RPMI8226 (cell line): Measurements from ENCODE around the gene SMPD3.

Experiments
- DNase-seq: peaks from one replicate; pipeline ENCODE4 v3.0.0-alpha.2; 2015

Gene SMPD3

DNA sequence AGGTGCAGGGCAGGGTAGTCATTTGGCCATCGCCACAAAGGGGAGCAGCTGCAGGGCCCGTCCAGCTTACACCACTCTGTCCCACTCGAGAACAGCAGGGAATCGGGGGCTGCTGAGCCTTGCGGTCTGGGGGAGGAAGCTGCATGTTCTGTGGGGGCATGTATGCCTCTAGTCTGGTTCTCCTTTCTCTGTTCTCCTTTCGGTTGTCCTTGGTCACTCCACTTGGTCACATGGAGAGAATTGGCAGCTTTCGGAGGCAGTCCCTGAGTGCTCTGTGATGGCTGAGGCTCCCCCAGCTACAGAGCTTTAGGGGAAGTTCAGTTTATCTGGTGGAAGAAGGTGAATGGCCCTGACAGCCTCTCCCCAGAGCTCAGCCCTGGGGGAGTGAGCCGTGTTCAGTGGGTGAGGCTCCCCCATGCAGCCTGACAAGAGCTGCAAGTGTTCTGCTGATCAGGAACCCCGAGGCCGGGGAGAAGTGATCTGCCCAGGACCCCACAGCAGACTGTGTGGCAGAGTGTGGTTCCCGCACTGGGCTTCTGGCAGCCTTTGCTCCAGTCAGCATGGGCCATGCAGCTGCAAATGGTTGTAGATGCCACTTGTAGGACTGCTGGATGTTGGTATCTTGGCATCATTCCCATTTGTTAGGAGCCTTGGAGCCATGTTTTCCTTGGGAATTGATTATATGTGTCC, 22.3 kb upstream of the SMPD3 start:
- DNase-seq: peak; percentile 93

DNA sequence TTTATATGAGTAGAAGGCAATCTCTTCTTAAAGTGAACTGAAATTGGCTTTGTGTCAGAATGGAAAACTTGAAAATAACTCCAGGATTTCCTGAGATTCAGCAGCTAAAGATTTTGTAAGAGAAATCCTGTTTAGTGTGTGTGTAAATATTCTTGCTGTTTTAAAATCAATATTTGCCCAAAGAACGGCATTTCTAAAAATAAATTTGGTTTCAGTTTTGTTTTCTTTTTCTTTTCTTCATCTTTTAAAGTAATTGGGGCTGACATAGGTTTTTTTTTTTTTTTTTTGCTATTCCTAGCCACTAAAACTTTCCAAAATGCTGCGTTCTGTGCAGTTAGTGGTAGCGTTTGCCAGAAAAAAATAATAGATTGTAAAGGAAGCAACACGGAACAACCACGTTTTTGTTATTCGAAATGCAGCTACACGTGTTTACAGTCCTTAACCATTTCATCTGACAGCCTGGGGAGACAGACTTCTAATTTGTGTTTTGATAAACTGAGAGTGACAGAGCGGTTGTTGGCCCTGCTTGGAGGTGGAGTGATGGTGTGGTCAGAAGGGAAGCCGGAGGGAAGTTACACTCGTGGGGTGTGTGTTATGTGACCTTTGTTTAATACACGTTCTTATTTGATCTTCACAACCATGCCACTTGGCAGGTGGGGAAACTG, 21.6 kb upstream of the SMPD3 start:
- DNase-seq: peak; percentile 69

DNA sequence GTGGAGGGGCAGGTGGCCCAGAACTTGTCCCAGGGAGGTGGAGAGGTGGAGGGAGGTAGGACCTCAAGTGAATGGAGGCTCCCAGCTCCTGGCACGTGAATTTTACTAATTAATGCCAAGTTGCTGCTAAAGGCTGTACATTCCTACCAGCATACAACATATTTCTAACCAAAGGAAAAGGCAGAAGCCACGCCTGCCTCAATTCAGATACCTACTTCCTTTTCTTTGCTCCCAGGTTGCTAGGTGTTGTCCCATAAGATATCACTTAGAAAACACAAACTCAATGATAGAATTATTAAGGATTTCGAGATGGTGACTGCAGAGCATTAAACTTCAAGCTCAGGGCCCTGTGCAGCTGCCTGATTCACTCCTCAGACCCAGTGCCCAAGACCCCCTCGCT, 20.5 kb upstream of the SMPD3 start:
- no peak for DNase-seq

DNA sequence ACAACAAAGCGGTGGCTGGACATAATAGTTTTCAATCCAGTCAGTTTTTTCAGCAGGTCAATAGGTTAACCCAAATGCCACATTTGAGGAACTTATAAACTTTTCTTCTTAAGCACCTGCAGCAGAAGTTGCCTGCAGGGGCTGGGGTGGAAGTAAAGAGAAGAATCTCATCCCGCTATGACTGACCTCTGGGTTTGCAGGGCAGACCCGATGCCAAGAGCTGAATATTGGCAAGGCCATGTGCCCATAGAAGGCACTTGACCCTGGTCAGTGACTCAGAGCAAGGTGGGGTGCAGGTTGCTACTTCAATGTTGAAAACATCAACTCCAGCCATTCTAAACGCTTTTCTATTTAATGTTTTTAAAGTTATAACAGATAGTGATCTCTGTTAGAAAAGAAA, 17.9 kb upstream of the SMPD3 start:
- DNase-seq: peak; percentile 69

DNA sequence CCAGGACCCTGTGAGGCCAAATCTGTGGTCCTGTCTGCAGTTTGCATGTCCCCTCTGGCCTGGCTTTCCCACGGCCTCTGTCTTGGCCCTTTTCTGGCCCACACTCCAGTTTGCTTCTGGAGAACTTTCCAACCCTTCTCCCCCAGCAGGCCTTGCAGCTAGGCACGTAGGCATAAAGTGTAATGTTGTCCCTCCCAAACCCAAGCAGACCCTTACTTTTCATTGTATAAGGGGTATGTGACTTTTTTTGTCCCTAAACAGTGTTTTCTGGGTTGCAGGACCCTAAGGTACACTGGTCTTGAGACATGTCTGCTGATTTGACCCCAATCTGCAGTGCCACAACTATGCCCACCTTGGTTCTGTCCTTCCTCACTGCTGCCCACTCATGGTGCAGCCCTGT, 15.6 kb upstream of the SMPD3 start:
- no peak for DNase-seq

DNA sequence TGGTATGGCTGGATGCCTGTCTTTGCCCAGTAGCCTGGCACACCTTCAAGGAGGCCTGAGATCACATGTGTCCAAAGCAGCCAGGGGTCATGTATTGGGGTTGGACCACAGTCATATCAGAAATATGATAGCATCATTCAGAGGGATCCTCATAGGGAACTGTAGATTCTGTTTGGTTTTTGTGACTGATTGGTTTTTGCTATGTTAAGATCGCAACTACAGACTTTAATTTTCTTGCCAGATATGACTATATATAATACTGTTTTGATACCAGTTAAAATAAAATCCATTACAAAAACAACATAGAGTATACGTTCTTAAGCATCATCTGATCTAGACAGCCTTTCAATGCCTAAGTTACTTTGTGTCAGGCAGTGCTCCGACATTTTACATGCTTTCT, 11.8 kb upstream of the SMPD3 start:
- no peak for DNase-seq

DNA sequence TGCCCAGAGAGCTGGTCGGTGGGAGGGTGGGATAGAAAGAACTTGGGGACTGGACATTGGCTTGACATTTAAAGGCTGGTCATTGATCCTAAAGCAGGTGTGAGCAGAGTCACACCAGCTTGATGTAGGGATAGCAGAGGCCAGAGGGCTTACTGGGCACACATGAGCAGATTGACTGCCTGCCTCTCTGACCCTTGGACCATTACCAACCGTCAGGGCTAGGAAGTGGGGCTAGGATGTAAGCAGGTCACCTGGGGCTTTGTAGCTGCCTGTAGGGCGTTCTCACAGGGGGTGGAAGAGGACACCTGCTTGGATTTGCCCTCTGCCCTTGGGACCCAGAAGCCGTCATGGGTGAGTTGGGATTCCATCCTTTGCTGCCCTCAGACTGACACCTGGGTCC, 11.1 kb upstream of the SMPD3 start:
- DNase-seq: no peak

DNA sequence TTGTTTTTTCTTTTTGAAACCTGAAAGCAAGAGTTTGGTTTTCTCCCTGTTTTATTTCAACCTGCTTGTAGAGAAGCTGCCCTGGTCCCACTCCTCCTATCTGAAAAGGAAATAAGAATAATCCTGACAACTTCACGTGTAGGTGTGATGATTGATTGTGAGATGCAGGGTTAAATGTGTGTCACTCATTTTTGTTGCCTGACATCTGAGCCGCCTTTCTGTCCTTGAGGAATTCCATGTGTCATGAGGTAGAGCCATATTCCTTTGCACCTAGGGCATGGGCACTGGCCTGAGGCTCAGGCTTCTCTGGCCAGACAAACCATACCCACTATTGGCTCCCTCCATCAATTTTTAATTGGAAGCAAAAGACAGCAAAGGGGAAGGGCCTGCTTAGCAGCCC, 10.2 kb upstream of the SMPD3 start:
- DNase-seq: no peak

DNA sequence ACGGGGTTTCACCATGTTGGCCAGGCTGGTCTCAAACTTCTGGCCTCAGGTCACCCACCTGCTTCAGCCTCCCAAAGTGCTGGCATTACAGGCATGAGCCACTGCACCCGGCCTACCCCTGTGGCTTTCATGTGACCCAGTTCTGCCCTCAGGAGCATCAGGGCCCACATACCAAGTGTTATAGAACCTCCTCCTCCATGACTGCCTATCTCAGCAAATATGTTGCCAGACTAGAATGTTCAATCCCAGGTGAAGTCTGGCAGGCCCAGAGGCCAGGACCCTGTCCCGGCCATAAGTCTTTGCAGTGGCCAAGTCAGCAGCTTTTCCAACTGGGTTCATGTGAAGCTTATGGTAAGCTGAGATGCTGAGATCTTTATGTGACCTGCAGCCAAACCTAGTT, 9.8 kb upstream of the SMPD3 start:
- peak; percentile 87 for DNase-seq

DNA sequence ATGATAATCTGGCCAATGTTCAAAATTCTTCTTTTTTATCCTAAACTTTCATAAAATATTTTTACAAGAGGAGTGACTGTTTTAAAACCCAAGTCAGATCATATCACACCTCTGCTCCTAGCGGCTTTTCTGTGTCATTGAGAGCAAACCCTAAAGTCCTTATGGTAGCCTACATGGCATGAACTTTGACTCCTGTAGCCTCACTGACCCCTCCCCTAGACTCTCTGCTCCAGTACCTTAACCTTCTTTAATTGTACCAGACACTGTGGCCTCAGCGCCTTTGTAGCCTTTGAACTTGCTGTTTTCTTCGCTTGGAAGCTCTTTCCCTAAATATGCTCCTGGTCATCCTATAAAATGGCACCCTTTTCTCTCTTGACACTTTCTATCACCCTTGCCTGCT, 7.3 kb upstream of the SMPD3 start:
- DNase-seq: no peak

DNA sequence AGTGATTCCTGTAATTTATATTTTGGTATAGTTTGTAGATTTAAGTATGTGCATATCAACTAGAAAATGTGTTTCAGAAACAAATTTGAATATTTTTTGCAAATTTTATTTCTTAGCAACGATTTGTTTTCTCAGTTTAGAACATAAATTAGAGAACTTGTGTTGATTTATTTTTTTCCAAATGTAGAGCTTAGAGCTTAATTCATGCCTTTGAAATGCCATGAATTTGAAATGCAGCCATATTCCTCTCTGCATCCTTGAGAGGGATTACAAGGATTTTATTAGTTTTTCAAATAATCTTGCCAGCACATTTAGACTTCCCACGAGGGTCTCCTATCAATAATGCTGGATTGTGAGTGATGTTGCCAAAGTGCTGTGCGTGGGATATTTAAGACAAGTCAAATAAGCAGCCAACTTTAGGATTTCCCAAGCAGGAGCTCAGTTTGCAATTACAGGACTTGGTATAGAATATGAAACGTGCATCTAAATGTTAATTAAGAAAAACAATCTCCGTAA, 6.7 kb upstream of the SMPD3 start:
- no peak for DNase-seq

DNA sequence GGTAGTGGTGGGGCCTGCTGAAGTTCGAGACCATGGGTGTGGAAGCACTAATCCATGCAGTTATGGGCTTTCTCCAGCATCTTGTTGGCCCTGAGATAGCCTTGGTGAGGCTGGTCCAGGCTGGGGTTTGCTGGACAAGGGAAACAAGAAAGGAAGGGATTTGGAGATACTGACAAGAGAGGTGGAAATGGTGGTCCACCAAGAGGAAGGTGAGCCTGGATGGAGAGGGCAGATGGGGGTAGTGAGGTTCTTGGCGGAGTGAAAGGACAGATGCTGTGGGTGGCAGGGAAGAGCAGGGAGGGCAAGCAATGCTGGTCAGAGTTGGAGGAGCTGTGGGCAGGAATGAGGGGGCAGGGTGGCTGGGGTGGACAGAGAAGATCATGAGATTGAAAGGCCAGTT, 5.5 kb upstream of the SMPD3 start:
- no peak for DNase-seq

DNA sequence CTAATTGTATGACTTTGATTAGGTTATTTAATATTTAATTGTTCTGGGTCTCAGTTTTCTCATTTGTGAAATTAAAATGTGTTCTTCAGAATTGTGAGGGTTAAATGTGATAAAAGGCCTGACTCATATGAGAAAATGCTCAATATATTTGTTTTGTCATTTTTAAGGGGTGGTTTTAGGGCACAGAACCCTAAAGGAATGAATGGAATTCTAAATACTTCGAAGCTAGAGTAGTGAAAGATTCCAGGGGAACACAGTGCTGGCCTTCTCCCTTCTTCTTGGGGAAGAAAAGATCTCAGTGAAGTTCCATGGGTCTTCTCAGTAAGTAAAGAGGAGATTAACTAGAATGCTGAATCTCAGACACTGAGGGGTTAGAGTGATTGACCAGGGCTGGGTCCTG, 3.9 kb upstream of the SMPD3 start:
- DNase-seq: no peak

DNA sequence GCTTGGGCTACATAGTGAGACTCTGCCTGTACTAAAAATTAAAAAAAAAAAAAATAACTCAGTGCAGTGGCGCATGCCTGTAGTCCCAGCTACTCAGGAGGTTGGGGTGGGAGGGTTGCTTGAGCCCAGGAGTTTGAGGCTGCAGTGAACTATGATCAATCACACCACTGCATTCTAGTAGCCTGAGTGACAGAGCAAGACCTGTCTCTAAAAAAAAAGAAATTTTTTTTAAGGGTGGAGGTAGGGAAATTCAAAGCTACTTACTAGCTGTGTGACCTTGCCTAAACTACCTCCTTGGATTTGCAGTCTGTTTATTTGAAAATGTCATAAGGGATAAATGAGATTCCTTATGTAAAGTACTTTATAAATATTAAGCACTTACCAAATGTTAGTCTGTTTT, 3.4 kb upstream of the SMPD3 start:
- no peak for DNase-seq

DNA sequence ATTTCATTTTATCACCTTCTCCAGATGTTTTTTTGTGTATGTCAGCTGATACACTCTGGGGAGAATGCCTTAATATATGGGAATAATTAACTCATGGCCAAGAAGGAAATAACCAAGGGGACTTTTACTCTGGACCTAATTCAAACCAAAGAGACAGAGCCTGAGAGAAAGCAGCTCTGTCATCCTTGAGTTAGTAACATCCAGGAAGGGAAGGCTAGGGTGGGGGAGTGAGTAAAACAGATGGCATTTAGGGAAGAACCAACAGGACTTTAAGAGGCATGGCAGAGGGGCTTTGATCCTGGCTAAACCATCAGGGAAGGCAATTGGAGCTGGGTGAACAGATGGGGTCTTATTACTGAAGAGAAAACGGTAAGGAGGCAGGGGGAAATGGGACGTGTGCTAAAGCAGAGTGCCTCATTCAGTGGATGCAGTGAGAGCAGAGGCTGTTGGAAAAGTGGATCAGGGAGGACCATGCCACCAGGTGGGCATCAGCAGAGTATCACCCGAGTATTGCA, 2.5 kb upstream of the SMPD3 start:
- no peak for DNase-seq

DNA sequence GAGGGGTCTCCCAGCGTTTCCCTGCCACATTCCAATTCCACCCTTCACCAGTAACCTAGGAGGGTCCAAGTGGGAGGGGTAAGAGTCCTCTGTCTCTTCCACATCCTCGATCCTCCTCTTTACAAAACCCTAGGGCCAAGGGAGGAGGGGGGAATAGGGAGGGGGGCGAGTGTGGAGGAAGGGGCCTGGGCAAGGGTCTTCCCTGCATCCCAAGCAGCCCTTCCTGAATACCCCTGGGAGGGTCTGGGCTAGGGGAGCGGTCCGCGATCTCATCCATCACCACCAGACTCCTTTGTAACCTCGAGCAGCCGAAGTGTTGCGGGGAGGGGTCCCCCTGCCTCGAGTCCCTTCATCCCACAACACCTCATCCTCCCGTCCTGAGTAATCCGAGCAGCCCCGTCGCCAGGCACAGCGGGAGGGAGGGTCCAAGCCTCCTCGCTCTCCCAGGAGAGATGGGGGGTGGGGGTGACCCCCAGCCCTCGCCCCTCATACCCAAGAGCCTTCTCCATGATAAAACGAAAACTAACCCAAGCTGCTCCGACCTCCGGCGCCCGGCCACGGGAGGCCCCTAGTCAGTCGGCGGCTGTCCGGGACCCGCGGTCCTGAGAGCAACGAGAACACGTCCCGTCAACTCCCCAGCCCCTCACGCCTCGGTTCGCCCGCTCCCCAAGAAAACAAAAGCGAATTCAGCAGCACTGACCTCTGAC, 502 bp downstream of the SMPD3 start:
- peak; percentile 9 for DNase-seq

DNA sequence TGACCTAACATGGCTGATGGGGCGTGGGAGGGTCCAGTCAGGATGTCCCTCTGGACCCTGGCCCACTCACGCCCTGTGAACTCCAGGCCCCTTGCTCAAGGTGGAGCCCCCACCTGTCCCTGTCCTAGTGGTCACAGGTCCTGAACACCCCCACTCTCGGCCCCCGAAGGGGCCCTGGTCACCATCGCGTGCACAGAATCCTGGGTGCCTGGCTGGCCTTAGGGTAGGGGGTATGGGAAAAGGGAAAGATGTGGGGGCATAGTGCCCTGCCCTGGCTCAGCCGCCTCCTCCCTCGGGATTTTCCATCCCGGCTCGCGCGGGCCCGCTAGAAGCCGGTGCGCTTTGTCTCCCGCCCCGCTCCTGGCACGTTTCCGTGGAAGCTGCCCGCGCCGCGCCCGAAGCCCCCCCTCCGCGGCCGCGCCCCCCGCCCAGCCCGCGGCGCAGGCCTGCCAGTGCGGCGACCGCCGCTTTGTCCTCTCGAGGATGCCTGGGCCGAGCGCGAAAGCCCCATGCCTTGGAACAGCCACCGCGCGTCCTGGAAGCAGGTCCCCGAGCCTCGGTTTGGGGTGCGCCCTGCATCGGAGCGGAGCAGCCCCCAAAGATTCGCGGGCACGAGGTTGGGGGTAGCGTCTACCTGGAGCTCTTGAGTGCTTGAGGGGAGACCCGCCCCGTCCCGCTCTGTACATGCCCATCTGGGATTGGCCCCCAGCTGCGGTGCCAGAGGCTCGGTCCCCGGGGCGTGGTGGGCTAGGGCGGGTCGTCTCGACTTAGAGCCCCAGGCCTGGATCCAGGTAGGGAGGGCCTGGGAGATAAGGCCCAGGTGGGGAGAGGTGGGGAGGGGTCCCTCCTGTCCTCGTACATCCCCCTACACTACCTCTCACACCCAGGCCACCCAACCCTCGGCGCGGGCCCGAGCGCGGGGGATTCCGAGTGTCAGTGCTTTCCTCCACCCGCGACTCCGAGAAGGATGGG, 1.3 kb downstream of the SMPD3 start:
- DNase-seq: no peak

DNA sequence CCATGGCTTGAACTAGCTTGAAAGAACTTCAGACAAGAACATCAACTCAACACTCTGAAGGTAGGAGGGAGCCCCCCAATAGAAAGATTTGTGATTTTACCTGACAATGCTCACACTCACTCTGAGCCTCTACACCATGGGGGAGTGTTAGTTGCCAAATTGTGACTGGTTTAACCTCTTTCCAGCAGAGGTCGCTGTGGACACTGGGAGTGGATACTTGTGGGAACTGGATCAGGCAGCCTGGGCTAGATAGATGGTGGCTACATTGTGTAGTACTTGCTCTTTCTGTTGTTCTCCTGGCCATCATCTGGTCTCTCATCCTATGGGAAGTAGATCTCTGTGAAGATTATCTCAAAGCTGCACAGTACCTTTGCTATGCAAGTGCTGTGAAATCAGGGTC, 2.9 kb downstream of the SMPD3 start:
- DNase-seq: peak; percentile 92

DNA sequence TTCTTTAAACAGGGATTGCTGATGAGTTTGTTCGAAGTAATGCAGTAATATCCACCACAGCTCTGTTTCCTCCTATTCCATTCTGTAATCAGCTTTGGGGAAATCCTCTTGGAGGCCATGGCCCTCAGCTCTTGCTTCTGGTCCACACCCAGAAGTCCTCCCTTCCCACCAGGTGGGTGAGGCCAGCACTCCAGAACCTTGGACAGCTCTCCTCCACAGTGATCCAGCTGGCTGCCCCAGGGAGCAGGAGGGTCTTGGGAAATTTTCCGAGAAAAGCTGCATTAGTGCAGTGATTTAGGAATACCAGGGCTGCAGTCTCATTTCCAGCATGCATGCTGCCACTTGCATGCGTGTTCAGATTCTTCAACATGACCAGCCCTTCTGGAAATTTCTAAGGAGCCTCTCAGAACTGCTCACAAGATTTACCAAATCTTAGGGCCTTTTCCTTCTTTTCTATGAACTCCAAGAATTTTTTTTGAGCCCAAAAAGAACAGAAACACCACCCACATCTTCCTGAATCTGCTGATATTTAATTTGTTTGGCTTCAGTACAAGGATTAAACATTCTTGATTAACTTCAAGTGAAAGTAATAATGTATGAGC, 4.2 kb downstream of the SMPD3 start:
- no peak for DNase-seq

DNA sequence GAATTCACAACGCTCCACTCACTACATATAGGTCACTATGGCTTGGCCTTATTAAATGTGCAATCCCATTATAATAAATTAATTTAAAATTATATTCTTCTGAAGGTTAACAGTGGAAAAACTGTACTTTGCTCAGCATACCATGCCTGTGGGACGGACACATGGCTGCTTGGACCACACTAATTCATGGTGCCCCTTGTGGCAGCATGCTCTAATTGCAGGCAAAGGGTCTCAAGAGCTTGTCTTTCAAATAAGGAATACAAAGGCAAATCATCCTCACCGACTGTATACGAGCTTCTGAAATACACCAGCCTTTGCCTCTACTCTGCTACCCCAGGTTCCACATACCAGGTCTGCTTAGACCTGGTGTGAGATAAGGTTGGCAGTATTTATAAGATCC, 11.7 kb downstream of the SMPD3 start:
- DNase-seq: peak; percentile 48

DNA sequence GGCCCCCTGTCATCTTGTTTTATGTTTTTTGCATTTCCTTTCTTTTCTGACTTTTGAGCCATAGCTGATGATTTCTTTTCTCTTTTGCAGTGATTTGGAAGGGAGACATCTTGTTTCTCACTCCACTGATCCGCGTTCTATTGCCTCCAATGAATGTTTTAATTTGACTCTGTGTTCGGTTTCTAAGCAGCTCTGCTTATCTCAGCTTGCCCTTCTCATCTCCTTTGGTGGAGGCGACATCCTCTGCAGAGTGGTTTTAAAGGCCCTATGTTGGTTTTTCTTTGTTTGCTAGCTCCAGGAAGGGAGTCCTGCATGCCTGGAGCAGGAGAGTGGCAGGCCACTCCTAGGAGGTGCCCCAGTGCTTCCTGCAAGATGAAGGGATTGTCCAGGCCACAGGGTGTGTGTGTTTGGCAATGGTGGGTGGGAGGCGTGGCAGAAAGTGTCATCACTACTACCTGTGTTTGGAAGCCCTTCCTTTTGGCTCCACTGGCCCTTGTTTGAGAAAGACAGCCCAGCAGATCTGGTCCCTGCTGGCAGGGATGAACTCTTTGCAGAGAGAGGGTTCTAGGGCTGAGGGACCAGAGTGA, 13.6 kb downstream of the SMPD3 start:
- DNase-seq: no peak

DNA sequence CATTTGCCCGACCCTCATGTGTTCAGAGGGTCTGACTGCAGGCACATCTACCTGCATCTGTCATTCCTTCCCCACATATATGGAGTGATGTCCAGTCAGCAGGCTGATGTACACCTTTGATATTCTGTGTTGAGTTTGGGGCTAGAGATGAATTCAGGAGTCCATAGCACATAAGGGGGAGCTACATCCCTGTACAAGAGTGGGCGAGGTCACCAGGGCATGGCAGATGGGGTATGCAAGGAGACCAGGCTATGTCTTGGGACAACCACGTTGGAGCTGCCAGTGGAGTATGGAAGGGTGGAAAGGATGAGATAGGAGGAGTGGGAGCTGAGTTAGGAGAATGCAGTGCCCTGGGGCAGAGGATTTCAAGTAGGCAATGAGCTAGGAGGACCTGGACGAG, 15.0 kb downstream of the SMPD3 start:
- no peak for DNase-seq
